GM12878 (cell line): ENCODE data around the gene HTN3. TPM values are rescaled to one million over a fixed set of nuclear protein-coding genes. Genes with fewer than 3 reads are reported as not detected.

Experiments
- ATAC-seq: fragments of 200-7000 bp; cut with Tn5 transposase; 3 replicates; pipeline ENCODE4 v1.9.1; 2020; ENCODE audit warnings: mild to moderate bottlenecking, moderate library complexity
- BruUV-seq: library from RNA; stranded (reverse); fragments of 400-500 nt; replicated peaks from 2 replicates; lab custom pipeline; 2021; lab: Mats Ljungman, UMichigan
- CTCF ChIA-PET: fragments of 300-600 bp; sonication (Branson Sonifier 250); formaldehyde crosslinking; extraction: SDS; loops from one replicate; lab custom pipeline; 2021; ENCODE audit warnings: inconsistent platforms; lab: Yijun Ruan, JAX
- POLR2A ChIA-PET: fragments of 350-600 bp; formaldehyde crosslinking; extraction: SDS; loops from one replicate; lab custom pipeline; 2021; ENCODE audit warnings: inconsistent platforms; lab: Charles Lee
- RAD21 ChIA-PET: fragments of 300-600 bp; sonication (Branson Sonifier 250); formaldehyde crosslinking; loops from one replicate; lab custom pipeline; 2023; ENCODE audit warnings: antibody characterized with exemption; ENCODE audit not compliant: unreplicated experiment; lab: Charles Lee
- SMC1A ChIA-PET: fragments of 300-600 bp; sonication (Branson Sonifier 250); formaldehyde crosslinking; loops from one replicate; lab custom pipeline; 2023; ENCODE audit not compliant: unreplicated experiment, uncharacterized antibody; lab: Charles Lee
- DNase-seq: peaks from one replicate; pipeline ENCODE4 v3.0.0-alpha.2; 2011; ENCODE audit warnings: low read depth, low spot score
- FAIRE-seq: peaks from 3 replicates; lab custom pipeline; 2011; peaks lifted over from hg19 to GRCh38; lab: Jason Lieb, UNC
- H2AFZ ChIP-seq: 2 replicates; pipeline ENCODE4 v1.6.0; 2011; ENCODE audit warnings: low read depth, low read length, control low read depth; ENCODE audit not compliant: control insufficient read depth
- H3K27ac ChIP-seq: 2 replicates; pipeline ENCODE4 v1.5.1; 2011; ENCODE audit warnings: control low read depth; ENCODE audit not compliant: control insufficient read depth, insufficient read depth
- H3K27me3 ChIP-seq, 2 experiments: replicated peaks in 1 of 2; 2 replicates each; pipeline versions ENCODE4 v1.6.0 to v1.6.1; 2011; ENCODE audit warnings: low read length in 1 of 2; ENCODE audit not compliant: control insufficient read depth in 2 of 2, insufficient read depth in 2 of 2
- H3K36me3 ChIP-seq, 2 experiments: 2 replicates each; pipeline ENCODE4 v1.5.1; 2011; ENCODE audit warnings: low read length in 1 of 2; ENCODE audit not compliant: control insufficient read depth in 2 of 2, insufficient read depth in 2 of 2
- H3K4me1 ChIP-seq: 2 replicates; pipeline ENCODE4 v1.6.1; 2011; ENCODE audit warnings: mild to moderate bottlenecking, low read length, moderate library complexity, mixed read lengths; ENCODE audit not compliant: control insufficient read depth, insufficient read depth
- H3K4me2 ChIP-seq: 2 replicates; pipeline ENCODE4 v1.6.0; 2011; ENCODE audit warnings: control low read depth; ENCODE audit not compliant: control insufficient read depth, insufficient read depth
- H3K4me3 ChIP-seq: fragments of 200-600 bp; sonication (generic); 2 replicates; pipeline ENCODE4 v1.5.1; 2016
- H3K79me2 ChIP-seq: 2 replicates; pipeline ENCODE4 v1.6.0; 2011; ENCODE audit warnings: low read length; ENCODE audit not compliant: control insufficient read depth, insufficient read depth
- H3K9ac ChIP-seq: 2 replicates; pipeline ENCODE4 v1.8.0; 2011; ENCODE audit warnings: low read length, control low read depth, mixed read lengths; ENCODE audit not compliant: control insufficient read depth, insufficient read depth
- H3K9me3 ChIP-seq: replicated peaks from 3 replicates; pipeline ENCODE4 v1.5.1; 2011; ENCODE audit warnings: mild to moderate bottlenecking, low read length; ENCODE audit not compliant: control insufficient read depth, insufficient read depth
- H4K20me1 ChIP-seq: 2 replicates; pipeline ENCODE4 v1.6.0; 2011; ENCODE audit not compliant: control insufficient read depth, insufficient read depth
- CREM ChIP-seq: IDR thresholded peaks from 2 replicates; pipeline ENCODE4 v1.6.1; 2014; ENCODE audit warnings: antibody characterized with exemption, low read depth
- FOXM1 ChIP-seq: IDR thresholded peaks from 2 replicates; pipeline ENCODE4 v1.6.1; 2012; ENCODE audit warnings: low read depth, mild to moderate bottlenecking, inconsistent platforms, low read length, moderate library complexity
- GABPA ChIP-seq: IDR thresholded peaks from 2 replicates; pipeline ENCODE4 v1.6.1; 2014; ENCODE audit warnings: antibody characterized with exemption, low read depth, mild to moderate bottlenecking, inconsistent platforms
- JUNB ChIP-seq: IDR thresholded peaks from 2 replicates; pipeline ENCODE4 v1.6.1; 2016; ENCODE audit warnings: antibody characterized with exemption, mild to moderate bottlenecking
- MEF2A ChIP-seq: IDR thresholded peaks from 2 replicates; pipeline ENCODE4 v1.6.1; 2011; ENCODE audit warnings: low read depth, mild to moderate bottlenecking, low read length, moderate library complexity; ENCODE audit not compliant: insufficient read depth
- NFIC ChIP-seq: IDR thresholded peaks from 2 replicates; pipeline ENCODE4 v1.6.1; 2012; ENCODE audit warnings: low read depth, mild to moderate bottlenecking, inconsistent platforms, low read length, moderate library complexity
- POLR2A ChIP-seq: IDR thresholded peaks from 2 replicates; pipeline ENCODE4 v1.6.1; 2011; ENCODE audit warnings: low read depth, mild to moderate bottlenecking, low read length
- SMAD5 ChIP-seq: IDR thresholded peaks from 2 replicates; pipeline ENCODE4 v1.6.1; 2016; ENCODE audit warnings: antibody characterized with exemption, low read depth
- TARDBP ChIP-seq: IDR thresholded peaks from 2 replicates; pipeline ENCODE4 v1.6.1; 2016; ENCODE audit warnings: borderline replicate concordance
- WGBS: methylation state at CpG from one replicate; pipeline ENCODE4 v1.1.6; 2016; ENCODE audit warnings: low lambda C conversion rate; ENCODE audit not compliant: insufficient replicate concordance, insufficient coverage; ENCODE audit errors: missing lambda C conversion rate; 5-methylcytosine and 5-hydroxymethylcytosine counted together
- in situ Hi-C: fragments of 300-500 bp; cut with MboI; formaldehyde crosslinking; loops from 9 replicates; pipeline ENCODE4 v1.14.3; 2018; ENCODE audit warnings: mixed read lengths
- intact Hi-C: fragments of 100-400 bp; cut with micrococcal nuclease; formaldehyde crosslinking; loops from one replicate; pipeline ENCODE4 v1.14.2; 2022; ENCODE audit not compliant: unreplicated experiment
- polyA plus RNA-seq, 11 experiments: library from polyadenylated mRNA; depleted of rRNA in 4 of 11; unstranded in 6 of 11; stranded (reverse) in 5 of 11; fragments of >200 nt; fragmentation: Nextera tagmentation in 4 of 11; fragmentation: Illumina TruSeq in 1 of 11; extraction: Ambion mirVana in 4 of 11; extraction: Trizol in 1 of 11; gene quantifications; 1 replicate in 1 of 11; 2 replicates in 10 of 11; pipeline versions ENCODE4 v1.2.1 to v1.2.3, GENCODE V29; 2011 to 2016; ENCODE audit warnings: inconsistent platforms in 2 of 11, missing spikeins in 2 of 11, low read depth in 1 of 11
- total RNA-seq, 4 experiments: library from RNA; depleted of rRNA in 3 of 4; stranded (reverse); fragments of >200 nt in 3 of 4; fragmentation: Illumina TruSeq in 1 of 4; extraction: Trizol in 1 of 4; gene quantifications; 2 replicates each; pipeline versions ENCODE4 v1.2.1 to v1.2.3, GENCODE V29; 2013 to 2021
- TF ChIP-seq, protein P1 (sequence below): IDR thresholded peaks from 2 replicates; pipeline ENCODE4 v1.6.1; 2011; ENCODE audit warnings: borderline replicate concordance, low read depth, mild to moderate bottlenecking, moderate library complexity, low read length; ENCODE audit not compliant: insufficient read depth, poor library complexity, severe bottlenecking
- TF ChIP-seq, protein P2 (sequence below): IDR thresholded peaks from 2 replicates; pipeline ENCODE4 v1.6.1; 2012; ENCODE audit warnings: low read length, inconsistent platforms
- TF ChIP-seq, protein P3 (sequence below): fragments of 450-650 bp; IDR thresholded peaks from 2 replicates; pipeline ENCODE4 v1.6.1; 2017; ENCODE audit warnings: mild to moderate bottlenecking

HTN3 gene
- total and polyA plus RNA-seq, 10 of the 15 experiments (the other 5 are each of a cell fraction or from before 2014, with no cell fraction given) = not detected

DNA sequence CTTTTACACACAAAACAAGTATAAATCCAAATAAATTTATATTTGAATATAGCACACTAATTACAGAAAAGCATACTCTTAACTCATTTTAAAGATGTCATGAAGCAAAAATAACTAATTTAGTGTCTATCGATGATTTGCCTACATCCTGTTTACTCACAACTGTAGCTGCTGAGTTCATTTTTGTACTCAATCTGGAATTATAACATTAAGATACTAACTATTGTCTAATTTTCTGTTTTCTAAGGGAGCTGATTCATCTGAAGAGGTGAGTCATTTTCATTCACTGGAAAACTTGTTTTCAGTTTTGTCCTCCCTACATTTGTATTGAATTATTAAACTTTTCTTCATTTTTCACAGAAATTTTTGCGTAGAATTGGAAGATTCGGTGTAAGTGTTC lies 28.8 kb upstream of the HTN3 start:
- CTCF ChIA-PET = no interaction called here
- no peaks in the 10 kb centered on the region for H3K79me2 ChIP-seq
- POLR2A ChIA-PET = no interaction called here
- ATAC-seq (peak; percentile 63), FAIRE-seq (no peak), DNase-seq (no peak)
- TF ChIP-seq, protein P1, sequence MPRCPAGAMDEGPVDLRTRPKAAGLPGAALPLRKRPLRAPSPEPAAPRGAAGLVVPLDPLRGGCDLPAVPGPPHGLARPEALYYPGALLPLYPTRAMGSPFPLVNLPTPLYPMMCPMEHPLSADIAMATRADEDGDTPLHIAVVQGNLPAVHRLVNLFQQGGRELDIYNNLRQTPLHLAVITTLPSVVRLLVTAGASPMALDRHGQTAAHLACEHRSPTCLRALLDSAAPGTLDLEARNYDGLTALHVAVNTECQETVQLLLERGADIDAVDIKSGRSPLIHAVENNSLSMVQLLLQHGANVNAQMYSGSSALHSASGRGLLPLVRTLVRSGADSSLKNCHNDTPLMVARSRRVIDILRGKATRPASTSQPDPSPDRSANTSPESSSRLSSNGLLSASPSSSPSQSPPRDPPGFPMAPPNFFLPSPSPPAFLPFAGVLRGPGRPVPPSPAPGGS = no peak
- no peak for TF ChIP-seq TARDBP
- peak; percentile 44; the same call in 1 of the 2 replicates for TF ChIP-seq MEF2A
- peak; percentile 62; the same call in 1 of the 2 replicates for TF ChIP-seq GABPA
- TF ChIP-seq SMAD5 = no peak
- TF ChIP-seq, protein P2, sequence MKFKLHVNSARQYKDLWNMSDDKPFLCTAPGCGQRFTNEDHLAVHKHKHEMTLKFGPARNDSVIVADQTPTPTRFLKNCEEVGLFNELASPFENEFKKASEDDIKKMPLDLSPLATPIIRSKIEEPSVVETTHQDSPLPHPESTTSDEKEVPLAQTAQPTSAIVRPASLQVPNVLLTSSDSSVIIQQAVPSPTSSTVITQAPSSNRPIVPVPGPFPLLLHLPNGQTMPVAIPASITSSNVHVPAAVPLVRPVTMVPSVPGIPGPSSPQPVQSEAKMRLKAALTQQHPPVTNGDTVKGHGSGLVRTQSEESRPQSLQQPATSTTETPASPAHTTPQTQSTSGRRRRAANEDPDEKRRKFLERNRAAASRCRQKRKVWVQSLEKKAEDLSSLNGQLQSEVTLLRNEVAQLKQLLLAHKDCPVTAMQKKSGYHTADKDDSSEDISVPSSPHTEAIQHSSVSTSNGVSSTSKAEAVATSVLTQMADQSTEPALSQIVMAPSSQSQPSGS = peak; percentile 62
- peak; percentile 63; the same call in 1 of the 2 replicates for TF ChIP-seq CREM
- TF ChIP-seq POLR2A = no peak
- TF ChIP-seq FOXM1 = peak; percentile 71; the same call in 1 of the 2 replicates
- TF ChIP-seq JUNB = peak; percentile 97
- TF ChIP-seq, protein P3, sequence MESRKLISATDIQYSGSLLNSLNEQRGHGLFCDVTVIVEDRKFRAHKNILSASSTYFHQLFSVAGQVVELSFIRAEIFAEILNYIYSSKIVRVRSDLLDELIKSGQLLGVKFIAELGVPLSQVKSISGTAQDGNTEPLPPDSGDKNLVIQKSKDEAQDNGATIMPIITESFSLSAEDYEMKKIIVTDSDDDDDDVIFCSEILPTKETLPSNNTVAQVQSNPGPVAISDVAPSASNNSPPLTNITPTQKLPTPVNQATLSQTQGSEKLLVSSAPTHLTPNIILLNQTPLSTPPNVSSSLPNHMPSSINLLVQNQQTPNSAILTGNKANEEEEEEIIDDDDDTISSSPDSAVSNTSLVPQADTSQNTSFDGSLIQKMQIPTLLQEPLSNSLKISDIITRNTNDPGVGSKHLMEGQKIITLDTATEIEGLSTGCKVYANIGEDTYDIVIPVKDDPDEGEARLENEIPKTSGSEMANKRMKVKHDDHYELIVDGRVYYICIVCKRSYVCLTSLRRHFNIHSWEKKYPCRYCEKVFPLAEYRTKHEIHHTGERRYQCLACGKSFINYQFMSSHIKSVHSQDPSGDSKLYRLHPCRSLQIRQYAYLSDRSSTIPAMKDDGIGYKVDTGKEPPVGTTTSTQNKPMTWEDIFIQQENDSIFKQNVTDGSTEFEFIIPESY = no peak
- peak; percentile 91; the same call in 1 of the 2 replicates for TF ChIP-seq NFIC
- RAD21 ChIA-PET = no interaction called here
- in situ Hi-C loops (no loop called here), intact Hi-C loops (no loop called here)
- H3K27ac ChIP-seq = no peak overlapping the region
- BruUV-seq = no TSS peak
- H3K9me3 ChIP-seq = no peaks in the 10 kb centered on the region
- H3K4me1 ChIP-seq = no peaks in the 10 kb centered on the region
- 51% methylated on average over 3 of the region's 3 CpGs for WGBS
- H2AFZ ChIP-seq = no peak overlapping the region
- H3K4me3 ChIP-seq = no peak overlapping the region
- no peak overlapping the region for H3K9ac ChIP-seq
- SMC1A ChIA-PET = interaction anchor here (1.0 kb wide), 1 partner anchor 10 kb away, joined by 5 read pairs; no protein-coding TSS in a partner anchor
- H4K20me1 ChIP-seq = no peaks in the 10 kb centered on the region
- H3K27me3 ChIP-seq = no peaks in the 10 kb centered on the region
- no peaks in the 10 kb centered on the region for H3K36me3 ChIP-seq
- H3K4me2 ChIP-seq = no peak overlapping the region
